Measurements from ENCODE around the gene KDM2B.

The KDM2B gene

GRCh38 chr12:121529184-121529583 is 51.6 kb downstream of the KDM2B start:
- DNase-seq (ENCODE audit: low spot score): no peak

- no peak for DNase-seq (ENCODE audit: low spot score)
Observed at GRCh38 chr12:121525411-121525810, 55.4 kb downstream of the KDM2B start.

- DNase-seq (ENCODE audit: low spot score): no peak
Observed at GRCh38 chr12:121524196-121524916, 56.5 kb downstream of the KDM2B start.

- DNase-seq (ENCODE audit: low spot score): no peak
Observed at GRCh38 chr12:121523741-121524140, 57.1 kb downstream of the KDM2B start.

- no peak for DNase-seq (ENCODE audit: low spot score)
Observed at GRCh38 chr12:121522971-121523370, 57.9 kb downstream of the KDM2B start.

GRCh38 chr12:121520586-121521086 is 60.2 kb downstream of the KDM2B start:
- no peak for DNase-seq (ENCODE audit: low spot score)

GRCh38 chr12:121520119-121520518 is 60.7 kb downstream of the KDM2B start:
- no peak for DNase-seq (ENCODE audit: low spot score)

GRCh38 chr12:121519227-121519626 is 61.6 kb downstream of the KDM2B start:
- no peak for DNase-seq (ENCODE audit: low spot score)

GRCh38 chr12:121518656-121519055 is 62.2 kb downstream of the KDM2B start:
- DNase-seq (ENCODE audit: low spot score): no peak

GRCh38 chr12:121516437-121517011 is 64.3 kb downstream of the KDM2B start:
- DNase-seq (ENCODE audit: low spot score): peak; percentile 61

- DNase-seq (ENCODE audit: low spot score): no peak
Observed at GRCh38 chr12:121515615-121516014, 65.2 kb downstream of the KDM2B start.

- no peak for DNase-seq (ENCODE audit: low spot score)
Observed at GRCh38 chr12:121514184-121514742, 66.6 kb downstream of the KDM2B start.

GRCh38 chr12:121513464-121514183 is 67.2 kb downstream of the KDM2B start:
- DNase-seq (ENCODE audit: low spot score): peak; percentile 68

- no peak for DNase-seq (ENCODE audit: low spot score)
Observed at GRCh38 chr12:121512561-121512960, 68.3 kb downstream of the KDM2B start.

GRCh38 chr12:121511916-121512315 is 68.9 kb downstream of the KDM2B start:
- DNase-seq (ENCODE audit: low spot score): no peak

- no peak for DNase-seq (ENCODE audit: low spot score)
Observed at GRCh38 chr12:121509339-121509738, 71.5 kb downstream of the KDM2B start.

GRCh38 chr12:121508533-121508932 is 72.3 kb downstream of the KDM2B start:
- no peak for DNase-seq (ENCODE audit: low spot score)

- DNase-seq (ENCODE audit: low spot score): no peak
Observed at GRCh38 chr12:121507984-121508383, 72.8 kb downstream of the KDM2B start.

- DNase-seq (ENCODE audit: low spot score): no peak
Observed at GRCh38 chr12:121507245-121507644, 73.6 kb downstream of the KDM2B start.

- DNase-seq (ENCODE audit: low spot score): no peak
Observed at GRCh38 chr12:121505513-121505912, 75.3 kb downstream of the KDM2B start.

- no peak for DNase-seq (ENCODE audit: low spot score)
Observed at GRCh38 chr12:121504505-121504904, 76.3 kb downstream of the KDM2B start.

GRCh38 chr12:121503395-121503794 is 77.4 kb downstream of the KDM2B start:
- DNase-seq (ENCODE audit: low spot score): no peak

- no peak for DNase-seq (ENCODE audit: low spot score)
Observed at GRCh38 chr12:121501946-121502345, 78.9 kb downstream of the KDM2B start.

Data from HuH-7.5 (cell line).